NT2/D1 (cell line): ENCODE measurements around the gene CDH4.

Source experiments
- DNase-seq: peaks from one replicate; pipeline ENCODE4 v3.0.0-alpha.2; 2011; ENCODE audit warnings: low read depth, low spot score
- H3K27me3 ChIP-seq: 2 replicates; pipeline ENCODE4 v1.6.0; 2011; ENCODE audit warnings: mild to moderate bottlenecking; ENCODE audit not compliant: insufficient read length, insufficient read depth
- H3K36me3 ChIP-seq: 2 replicates; pipeline ENCODE4 v1.6.1; 2011; ENCODE audit warnings: mild to moderate bottlenecking, low read length, mixed read lengths; ENCODE audit not compliant: insufficient read depth, insufficient read length
- H3K4me1 ChIP-seq: 2 replicates; pipeline ENCODE4 v1.5.1; 2011; ENCODE audit not compliant: insufficient read depth, insufficient read length
- H3K4me3 ChIP-seq: 2 replicates; pipeline ENCODE4 v1.5.1; 2011; ENCODE audit warnings: low read depth; ENCODE audit not compliant: insufficient read length
- H3K9ac ChIP-seq: 2 replicates; pipeline ENCODE4 v1.6.0; 2011; ENCODE audit warnings: low read depth; ENCODE audit not compliant: insufficient read length
- H3K9me3 ChIP-seq: 2 replicates; pipeline ENCODE4 v1.5.1; 2011; ENCODE audit warnings: mild to moderate bottlenecking, low read length; ENCODE audit not compliant: insufficient read depth
- SUZ12 ChIP-seq: IDR thresholded peaks from 2 replicates; pipeline ENCODE4 v1.6.1; 2011; ENCODE audit not compliant: insufficient read length, insufficient read depth; ENCODE audit errors: extremely low read depth
- YY1 ChIP-seq: IDR thresholded peaks from 2 replicates; pipeline ENCODE4 v1.6.1; 2011; ENCODE audit not compliant: insufficient read length, insufficient read depth
- ZNF274 ChIP-seq: IDR thresholded peaks from 2 replicates; pipeline ENCODE4 v1.6.1; 2011; ENCODE audit warnings: mild to moderate bottlenecking, low read depth, low read length

Gene CDH4

GRCh38 chr20:61791995-61792394 lies 539.9 kb downstream of the CDH4 start:
- peaks cover 60% of the 10 kb centered on the region for H3K27me3 ChIP-seq
- H3K4me3 ChIP-seq: no peak overlapping the region
- no peak for TF ChIP-seq SUZ12
- TF ChIP-seq ZNF274: no peak
- no peak for TF ChIP-seq YY1
- H3K9ac ChIP-seq: no peak overlapping the region
- no peaks in the 10 kb centered on the region for H3K36me3 ChIP-seq
- DNase-seq: no peak
- H3K4me1 ChIP-seq: peaks cover 8% of the 10 kb centered on the region
- no peaks in the 10 kb centered on the region for H3K9me3 ChIP-seq

GRCh38 chr20:61795669-61796630 lies 543.9 kb downstream of the CDH4 start:
- TF ChIP-seq SUZ12 (no peak), ZNF274 (no peak), YY1 (no peak)
- H3K4me1 ChIP-seq: peaks cover 10% of the 10 kb centered on the region
- no peak overlapping the region for H3K4me3 ChIP-seq
- H3K9me3 ChIP-seq: no peaks in the 10 kb centered on the region
- no peak overlapping the region for H3K9ac ChIP-seq
- no peak for DNase-seq
- peaks cover 59% of the 10 kb centered on the region for H3K27me3 ChIP-seq
- H3K36me3 ChIP-seq: no peaks in the 10 kb centered on the region

GRCh38 chr20:61796738-61797137 lies 544.7 kb downstream of the CDH4 start:
- TF ChIP-seq YY1 (no peak), ZNF274 (no peak), SUZ12 (no peak)
- no peak overlapping the region for H3K9ac ChIP-seq
- H3K36me3 ChIP-seq: no peaks in the 10 kb centered on the region
- no peak overlapping the region for H3K4me3 ChIP-seq
- H3K9me3 ChIP-seq: no peaks in the 10 kb centered on the region
- DNase-seq: no peak
- H3K4me1 ChIP-seq: peaks cover 10% of the 10 kb centered on the region
- H3K27me3 ChIP-seq: peaks cover 60% of the 10 kb centered on the region

GRCh38 chr20:61797200-61797599 lies 545.1 kb downstream of the CDH4 start:
- no peak for TF ChIP-seq YY1
- TF ChIP-seq SUZ12: no peak
- no peak for TF ChIP-seq ZNF274
- Histone ChIP-seq H3K27me3 (peaks cover 60% of the 10 kb centered on the region), H3K9me3 (no peaks in the 10 kb centered on the region), H3K9ac (no peak overlapping the region), H3K4me3 (no peak overlapping the region), H3K36me3 (no peaks in the 10 kb centered on the region), H3K4me1 (peaks cover 10% of the 10 kb centered on the region)
- DNase-seq: peak; percentile 39

GRCh38 chr20:61797971-61798411 lies 545.9 kb downstream of the CDH4 start:
- H3K9ac ChIP-seq: no peak overlapping the region
- TF ChIP-seq ZNF274: no peak
- no peak for TF ChIP-seq YY1
- TF ChIP-seq SUZ12: no peak
- no peaks in the 10 kb centered on the region for H3K9me3 ChIP-seq
- no peak for DNase-seq
- no peak overlapping the region for H3K4me3 ChIP-seq
- peaks cover 65% of the 10 kb centered on the region for H3K27me3 ChIP-seq
- H3K4me1 ChIP-seq: peaks cover 11% of the 10 kb centered on the region
- H3K36me3 ChIP-seq: no peaks in the 10 kb centered on the region

GRCh38 chr20:61798632-61799031 lies 546.6 kb downstream of the CDH4 start:
- TF ChIP-seq SUZ12 (no peak), YY1 (no peak), ZNF274 (no peak)
- Histone ChIP-seq H3K36me3 (no peaks in the 10 kb centered on the region), H3K27me3 (peaks cover 67% of the 10 kb centered on the region)

GRCh38 chr20:61799394-61799923 lies 547.4 kb downstream of the CDH4 start:
- peaks cover 20% of the 10 kb centered on the region for H3K4me1 ChIP-seq
- DNase-seq: no peak
- no peak overlapping the region for H3K4me3 ChIP-seq
- no peak overlapping the region for H3K9ac ChIP-seq
- no peak for TF ChIP-seq SUZ12
- no peaks in the 10 kb centered on the region for H3K9me3 ChIP-seq
- H3K27me3 ChIP-seq: peaks cover 68% of the 10 kb centered on the region
- no peaks in the 10 kb centered on the region for H3K36me3 ChIP-seq

More at GRCh38 chr20:61798632-61799031, 546.6 kb downstream of the CDH4 start:
- Histone ChIP-seq H3K4me3 (no peak overlapping the region), H3K4me1 (peaks cover 14% of the 10 kb centered on the region), H3K9ac (no peak overlapping the region), H3K9me3 (no peaks in the 10 kb centered on the region)
- no peak for DNase-seq
